Measurements from ENCODE around the gene PAK5. TPM values are rescaled to one million over a fixed set of nuclear protein-coding genes. Genes with fewer than 3 reads are reported as not detected.

PAK5 gene
- total and polyA plus RNA-seq, 2 experiments from 2014 or later: 0.06 to 0.72 TPM

GRCh38 chr20:9509246-9509645 lies 329.6 kb downstream of the PAK5 start:
- DNase-seq (ENCODE audit: low read depth in 1 of 2, low spot score in 1 of 2): no peak
- H3K9me3 ChIP-seq (ENCODE audit: low read depth): no peaks in the 10 kb centered on the region
- H3K27ac ChIP-seq: no peak overlapping the region
- H3K27me3 ChIP-seq: peaks cover 98% of the 10 kb centered on the region
- H3K36me3 ChIP-seq: no peaks in the 10 kb centered on the region
- no peak overlapping the region for H3K4me3 ChIP-seq
- no peak for TF ChIP-seq CTCF (IDR thresholded peaks at IDR 0.05; ENCODE audit: low read depth, low read length)
- no peaks in the 10 kb centered on the region for H3K4me1 ChIP-seq (ENCODE audit: low read depth)

DNA sequence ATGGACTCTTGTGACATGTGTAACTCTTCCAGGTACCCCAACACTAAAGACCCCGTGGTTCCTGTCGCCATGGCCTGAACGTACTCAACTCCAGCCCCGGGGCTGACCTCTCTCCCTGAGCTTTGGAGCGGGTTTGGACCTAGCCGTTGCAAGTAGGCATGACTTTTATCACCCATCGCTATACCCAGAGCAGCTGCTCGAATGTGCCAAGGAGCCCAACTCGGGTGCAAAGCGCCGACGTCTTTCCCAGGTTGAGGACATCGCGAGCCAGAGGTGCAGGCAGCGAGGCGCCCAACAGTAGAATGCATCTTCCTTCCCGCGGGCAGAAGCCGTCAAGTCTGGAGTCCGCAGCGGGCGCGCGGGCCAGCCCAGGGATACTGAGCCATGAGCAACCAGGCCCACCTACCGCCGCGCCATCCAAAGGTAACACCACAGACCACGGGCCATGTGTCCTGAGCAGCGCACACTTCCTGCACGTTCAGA lies 330.1 kb downstream of the PAK5 start:
- TF ChIP-seq CTCF (IDR thresholded peaks at IDR 0.05; ENCODE audit: low read depth, low read length): no peak
- H3K9me3 ChIP-seq (ENCODE audit: low read depth): no peaks in the 10 kb centered on the region
- DNase-seq (ENCODE audit: low read depth in 1 of 2, low spot score in 1 of 2): no peak

DNA sequence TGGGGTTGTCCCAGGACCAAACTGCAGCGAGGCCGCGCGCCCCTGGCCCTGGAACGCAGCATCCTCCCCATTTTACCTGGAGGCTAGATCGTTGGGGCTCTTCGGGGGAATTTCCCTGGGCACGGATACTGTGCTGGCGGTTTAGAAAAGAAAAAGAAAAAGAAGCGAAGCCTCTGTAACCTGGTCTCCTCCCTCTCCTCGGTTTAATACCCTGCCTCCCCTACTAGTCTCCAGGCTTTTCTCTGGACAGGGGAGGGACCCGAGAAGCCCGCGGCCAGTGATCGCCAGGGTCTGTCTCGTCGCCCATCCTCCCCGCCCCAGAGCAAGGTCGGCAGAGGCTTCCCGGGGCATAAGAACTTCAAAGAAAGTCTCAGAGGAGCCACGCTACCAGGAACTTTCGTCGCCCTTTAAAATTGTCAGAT lies 330.6 kb downstream of the PAK5 start:
- DNase-seq (ENCODE audit: low read depth in 1 of 2, low spot score in 1 of 2): no peak
- Histone ChIP-seq H3K27ac (no peak overlapping the region), H3K4me1 (ENCODE audit: low read depth) (no peaks in the 10 kb centered on the region), H3K27me3 (peaks cover 92% of the 10 kb centered on the region), H3K36me3 (no peaks in the 10 kb centered on the region), H3K9me3 (ENCODE audit: low read depth) (no peaks in the 10 kb centered on the region), H3K4me3 (no peak overlapping the region)
- TF ChIP-seq CTCF (IDR thresholded peaks at IDR 0.05; ENCODE audit: low read depth, low read length): no peak

More for the DNA sequence above, 330.1 kb downstream of the PAK5 start:
- H3K4me1 ChIP-seq (ENCODE audit: low read depth): no peaks in the 10 kb centered on the region
- no peaks in the 10 kb centered on the region for H3K36me3 ChIP-seq
- H3K27ac ChIP-seq: no peak overlapping the region
- no peak overlapping the region for H3K4me3 ChIP-seq
- peaks cover 94% of the 10 kb centered on the region for H3K27me3 ChIP-seq

GRCh38 chr20:9507544-9508239 lies 331.2 kb downstream of the PAK5 start:
- H3K36me3 ChIP-seq: no peaks in the 10 kb centered on the region
- peaks cover 92% of the 10 kb centered on the region for H3K27me3 ChIP-seq
- H3K27ac ChIP-seq: no peak overlapping the region
- no peak for TF ChIP-seq CTCF (IDR thresholded peaks at IDR 0.05; ENCODE audit: low read depth, low read length)
- no peak for DNase-seq (ENCODE audit: low read depth in 1 of 2, low spot score in 1 of 2)
- H3K4me1 ChIP-seq (ENCODE audit: low read depth): no peaks in the 10 kb centered on the region
- H3K9me3 ChIP-seq (ENCODE audit: low read depth): no peaks in the 10 kb centered on the region
- H3K4me3 ChIP-seq: no peak overlapping the region

DNA sequence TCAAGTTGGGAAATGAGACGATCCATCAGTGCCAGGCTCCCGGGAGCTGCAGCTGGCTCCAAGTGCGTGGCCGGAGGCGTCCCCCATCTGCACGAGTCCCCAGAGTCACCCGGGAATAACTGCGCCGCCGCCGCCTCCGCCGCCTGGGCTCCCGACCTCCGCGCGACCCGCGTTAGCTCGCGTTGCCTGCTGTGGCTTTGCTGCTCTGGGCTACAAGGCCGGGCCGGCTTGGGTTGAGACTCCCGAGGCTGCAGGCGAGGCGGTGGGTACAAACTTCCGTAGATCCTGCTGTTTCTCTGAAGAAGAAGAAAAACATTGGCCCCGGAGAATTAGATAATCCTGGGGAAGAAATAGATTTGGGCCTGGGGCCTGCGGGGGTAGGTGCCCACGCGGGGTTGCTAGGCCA lies 331.9 kb downstream of the PAK5 start:
- DNase-seq (ENCODE audit: low read depth in 1 of 2, low spot score in 1 of 2): no peak
- H3K4me1 ChIP-seq (ENCODE audit: low read depth): no peaks in the 10 kb centered on the region
- no peak for TF ChIP-seq CTCF (IDR thresholded peaks at IDR 0.05; ENCODE audit: low read depth, low read length)
- H3K27ac ChIP-seq: no peak overlapping the region
- H3K9me3 ChIP-seq (ENCODE audit: low read depth): no peaks in the 10 kb centered on the region
- no peaks in the 10 kb centered on the region for H3K36me3 ChIP-seq
- no peak overlapping the region for H3K4me3 ChIP-seq
- H3K27me3 ChIP-seq: peaks cover 91% of the 10 kb centered on the region
